ENCODE results near the gene SOX13. TPM values are rescaled to one million over a fixed set of nuclear protein-coding genes. Genes with fewer than 3 reads are reported as not detected.

SOX13 gene
- total and polyA plus RNA-seq, 2 donors = 2.2 to 3.8 TPM

- WGBS = 95% methylated on average over 3 of the region's 3 CpGs
- no peaks in the 10 kb centered on the region for H3K4me1 ChIP-seq (ENCODE audit: control insufficient read depth in 2 of 2, insufficient read depth in 2 of 2, low read length in 2 of 2)
- no peaks in the 10 kb centered on the region for H3K36me3 ChIP-seq (ENCODE audit: control insufficient read depth in 2 of 2, insufficient read depth in 2 of 2, low read length in 1 of 2)
- DNase-seq (ENCODE audit: low read depth in 6 of 9, low spot score in 9 of 9) = no peak
- no peak overlapping the region for H3K27ac ChIP-seq (ENCODE audit: low read depth in 1 of 2, low read length in 1 of 2)
- H3K27me3 ChIP-seq (ENCODE audit: control insufficient read depth in 2 of 2, insufficient read depth in 1 of 2, low read length in 1 of 2) = peaks cover 0 to 2% of the 10 kb centered on the region in 2 donors
- no peak overlapping the region for H3K4me3 ChIP-seq (ENCODE audit: low read length in 2 of 2)
- H3K9me3 ChIP-seq (ENCODE audit: control insufficient read depth in 2 of 2, insufficient read depth in 1 of 2, low read length in 1 of 2) = no peaks in the 10 kb centered on the region
Measured at GRCh38 chr1:204141131-204141530, 68.2 kb downstream of the SOX13 start.

DNA sequence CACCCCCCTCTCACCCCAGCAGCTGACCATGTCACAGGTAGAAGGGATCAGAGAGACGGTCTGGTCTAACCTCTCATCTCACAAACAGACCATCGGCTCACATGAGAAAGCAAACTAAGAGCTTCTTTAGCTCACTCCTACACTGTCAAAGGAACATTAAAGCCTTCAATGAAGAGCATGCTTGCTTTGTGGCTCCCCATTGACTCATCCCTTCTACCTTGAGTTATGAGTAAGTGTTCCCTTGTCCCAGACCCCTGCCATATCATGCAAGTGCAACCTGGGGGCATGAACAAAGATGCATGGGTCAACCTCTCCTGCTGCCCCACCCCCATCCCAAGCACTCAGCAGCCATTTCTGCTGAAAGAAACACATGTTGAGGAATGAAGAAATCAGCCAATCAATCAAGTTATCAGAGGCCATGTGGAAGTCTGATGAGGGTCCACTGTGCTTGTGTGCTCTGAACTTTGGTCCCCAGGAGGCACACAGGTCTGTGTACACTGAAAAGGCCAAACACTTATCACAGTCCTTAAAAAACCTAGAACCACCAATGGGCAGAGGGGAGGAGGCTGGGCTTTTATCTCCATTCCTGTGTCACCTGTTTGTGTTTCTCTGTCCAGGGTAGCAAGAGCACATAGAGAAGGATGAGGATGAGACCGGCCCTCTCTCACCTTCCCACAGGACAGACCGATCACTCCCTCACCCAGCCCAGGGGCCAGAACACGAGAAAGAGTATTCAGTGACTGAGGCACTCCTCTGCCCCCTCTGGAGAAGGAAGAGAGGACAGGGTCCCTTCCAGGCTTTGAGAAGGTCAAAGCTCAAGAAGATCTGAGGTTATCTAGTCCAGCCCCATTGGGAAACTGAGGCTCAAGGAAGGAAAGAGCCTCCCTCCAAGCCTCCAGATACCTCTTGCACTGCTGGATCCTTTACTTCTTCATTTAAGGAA is 69.4 kb downstream of the SOX13 start:
- H3K36me3 ChIP-seq (ENCODE audit: control insufficient read depth in 2 of 2, insufficient read depth in 2 of 2, low read length in 1 of 2) = no peaks in the 10 kb centered on the region
- WGBS = 94% methylated on average over 5 of the region's 5 CpGs
- H3K4me1 ChIP-seq (ENCODE audit: control insufficient read depth in 2 of 2, insufficient read depth in 2 of 2, low read length in 2 of 2) = no peaks in the 10 kb centered on the region
- H3K9me3 ChIP-seq (ENCODE audit: control insufficient read depth in 2 of 2, insufficient read depth in 1 of 2, low read length in 1 of 2) = no peaks in the 10 kb centered on the region
- H3K27ac ChIP-seq (ENCODE audit: low read depth in 1 of 2, low read length in 1 of 2) = no peak overlapping the region
- no peak for DNase-seq (ENCODE audit: low read depth in 6 of 9, low spot score in 9 of 9)
- no peak overlapping the region for H3K4me3 ChIP-seq (ENCODE audit: low read length in 2 of 2)
- peaks cover 0 to 2% of the 10 kb centered on the region in 2 donors for H3K27me3 ChIP-seq (ENCODE audit: control insufficient read depth in 2 of 2, insufficient read depth in 1 of 2, low read length in 1 of 2)

GRCh38 chr1:204143276-204144041 is 70.5 kb downstream of the SOX13 start:
- 91% methylated on average over 14 of the region's 14 CpGs for WGBS
- H3K36me3 ChIP-seq (ENCODE audit: control insufficient read depth in 2 of 2, insufficient read depth in 2 of 2, low read length in 1 of 2) = no peaks in the 10 kb centered on the region
- no peak overlapping the region for H3K4me3 ChIP-seq (ENCODE audit: low read length in 2 of 2)
- DNase-seq (ENCODE audit: low read depth in 6 of 9, low spot score in 9 of 9) = no peak
- H3K27ac ChIP-seq (ENCODE audit: low read depth in 1 of 2, low read length in 1 of 2) = no peak overlapping the region
- no peaks in the 10 kb centered on the region for H3K4me1 ChIP-seq (ENCODE audit: control insufficient read depth in 2 of 2, insufficient read depth in 2 of 2, low read length in 2 of 2)
- no peaks in the 10 kb centered on the region for H3K9me3 ChIP-seq (ENCODE audit: control insufficient read depth in 2 of 2, insufficient read depth in 1 of 2, low read length in 1 of 2)
- H3K27me3 ChIP-seq (ENCODE audit: control insufficient read depth in 2 of 2, insufficient read depth in 1 of 2, low read length in 1 of 2) = no peaks in the 10 kb centered on the region

DNA sequence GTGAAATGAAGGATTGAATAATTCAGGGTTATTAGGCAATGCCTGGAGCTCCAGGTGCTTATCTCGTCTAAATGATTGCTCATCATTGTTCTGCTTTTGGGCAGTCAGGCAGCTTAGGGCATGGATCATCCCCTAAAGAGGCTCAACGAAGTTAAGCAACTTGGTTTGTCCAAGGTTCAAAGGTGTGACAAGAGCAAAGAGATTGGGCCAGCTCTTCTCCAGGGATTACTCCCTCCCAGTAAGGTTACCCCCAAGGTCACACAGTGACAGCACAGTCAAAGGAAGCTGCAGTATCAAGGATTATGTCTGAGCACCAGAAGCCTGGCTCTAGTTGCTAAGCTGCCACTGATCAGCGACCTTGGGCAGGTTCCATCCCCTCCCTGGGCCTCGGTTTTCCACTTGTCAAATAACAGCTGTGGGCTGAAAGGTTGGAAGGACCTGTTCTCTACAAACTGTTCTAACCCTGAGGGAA is 72.2 kb downstream of the SOX13 start:
- no peaks in the 10 kb centered on the region for H3K36me3 ChIP-seq (ENCODE audit: control insufficient read depth in 2 of 2, insufficient read depth in 2 of 2, low read length in 1 of 2)
- DNase-seq (ENCODE audit: low read depth in 6 of 9, low spot score in 9 of 9) = no peak
- H3K4me3 ChIP-seq (ENCODE audit: low read length in 2 of 2) = no peak overlapping the region
- no peaks in the 10 kb centered on the region for H3K9me3 ChIP-seq (ENCODE audit: control insufficient read depth in 2 of 2, insufficient read depth in 1 of 2, low read length in 1 of 2)
- peaks cover 0 to 1% of the 10 kb centered on the region in 2 donors for H3K4me1 ChIP-seq (ENCODE audit: control insufficient read depth in 2 of 2, insufficient read depth in 2 of 2, low read length in 2 of 2)
- H3K27me3 ChIP-seq (ENCODE audit: control insufficient read depth in 2 of 2, insufficient read depth in 1 of 2, low read length in 1 of 2) = peaks cover 3 to 11% of the 10 kb centered on the region in 2 donors
- H3K27ac ChIP-seq (ENCODE audit: low read depth in 1 of 2, low read length in 1 of 2) = no peak overlapping the region
- 86% methylated on average over 4 of the region's 4 CpGs for WGBS

DNA sequence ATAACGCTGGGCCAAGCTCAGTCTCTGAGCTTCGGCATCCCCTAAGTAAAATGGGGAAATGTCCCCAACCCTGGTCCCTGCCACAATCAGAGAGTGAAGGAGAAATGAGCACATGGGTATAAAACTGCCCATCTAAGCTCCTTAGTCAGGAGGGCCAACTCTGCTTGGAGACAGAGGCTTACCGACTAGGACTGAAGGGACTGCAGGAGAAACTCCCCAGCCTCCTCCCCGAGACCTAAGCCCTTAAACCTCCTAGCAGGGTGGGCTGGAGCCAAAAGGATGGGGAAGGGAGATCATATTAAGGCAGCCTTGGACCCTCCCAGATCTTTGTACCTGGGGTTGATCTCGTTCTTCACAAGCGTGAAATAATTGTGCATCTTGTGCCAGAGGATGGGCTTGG is 73.4 kb downstream of the SOX13 start:
- 93% methylated on average over 6 of the region's 6 CpGs for WGBS
- H3K4me3 ChIP-seq (ENCODE audit: low read length in 2 of 2) = no peak overlapping the region
- H3K9me3 ChIP-seq (ENCODE audit: control insufficient read depth in 2 of 2, insufficient read depth in 1 of 2, low read length in 1 of 2) = no peaks in the 10 kb centered on the region
- DNase-seq (ENCODE audit: low read depth in 6 of 9, low spot score in 9 of 9) = no peak
- H3K36me3 ChIP-seq (ENCODE audit: control insufficient read depth in 2 of 2, insufficient read depth in 2 of 2, low read length in 1 of 2) = no peaks in the 10 kb centered on the region
- peaks cover 8 to 24% of the 10 kb centered on the region in 2 donors for H3K27me3 ChIP-seq (ENCODE audit: control insufficient read depth in 2 of 2, insufficient read depth in 1 of 2, low read length in 1 of 2)
- H3K4me1 ChIP-seq (ENCODE audit: control insufficient read depth in 2 of 2, insufficient read depth in 2 of 2, low read length in 2 of 2) = peaks cover 0 to 5% of the 10 kb centered on the region in 2 donors
- no peak overlapping the region for H3K27ac ChIP-seq (ENCODE audit: low read depth in 1 of 2, low read length in 1 of 2)

GRCh38 chr1:204146965-204147364 is 74.0 kb downstream of the SOX13 start:
- Histone ChIP-seq H3K9me3 (ENCODE audit: control insufficient read depth in 2 of 2, insufficient read depth in 1 of 2, low read length in 1 of 2) (no peaks in the 10 kb centered on the region), H3K27me3 (ENCODE audit: control insufficient read depth in 2 of 2, insufficient read depth in 1 of 2, low read length in 1 of 2) (peaks cover 8 to 29% of the 10 kb centered on the region in 2 donors), H3K36me3 (ENCODE audit: control insufficient read depth in 2 of 2, insufficient read depth in 2 of 2, low read length in 1 of 2) (no peaks in the 10 kb centered on the region), H3K4me1 (ENCODE audit: control insufficient read depth in 2 of 2, insufficient read depth in 2 of 2, low read length in 2 of 2) (peaks cover 0 to 6% of the 10 kb centered on the region in 2 donors), H3K27ac (ENCODE audit: low read depth in 1 of 2, low read length in 1 of 2) (no peak overlapping the region), H3K4me3 (ENCODE audit: low read length in 2 of 2) (no peak overlapping the region)
- 90% methylated on average over 7 of the region's 7 CpGs for WGBS
- DNase-seq (ENCODE audit: low read depth in 6 of 9, low spot score in 9 of 9) = no peak

DNA sequence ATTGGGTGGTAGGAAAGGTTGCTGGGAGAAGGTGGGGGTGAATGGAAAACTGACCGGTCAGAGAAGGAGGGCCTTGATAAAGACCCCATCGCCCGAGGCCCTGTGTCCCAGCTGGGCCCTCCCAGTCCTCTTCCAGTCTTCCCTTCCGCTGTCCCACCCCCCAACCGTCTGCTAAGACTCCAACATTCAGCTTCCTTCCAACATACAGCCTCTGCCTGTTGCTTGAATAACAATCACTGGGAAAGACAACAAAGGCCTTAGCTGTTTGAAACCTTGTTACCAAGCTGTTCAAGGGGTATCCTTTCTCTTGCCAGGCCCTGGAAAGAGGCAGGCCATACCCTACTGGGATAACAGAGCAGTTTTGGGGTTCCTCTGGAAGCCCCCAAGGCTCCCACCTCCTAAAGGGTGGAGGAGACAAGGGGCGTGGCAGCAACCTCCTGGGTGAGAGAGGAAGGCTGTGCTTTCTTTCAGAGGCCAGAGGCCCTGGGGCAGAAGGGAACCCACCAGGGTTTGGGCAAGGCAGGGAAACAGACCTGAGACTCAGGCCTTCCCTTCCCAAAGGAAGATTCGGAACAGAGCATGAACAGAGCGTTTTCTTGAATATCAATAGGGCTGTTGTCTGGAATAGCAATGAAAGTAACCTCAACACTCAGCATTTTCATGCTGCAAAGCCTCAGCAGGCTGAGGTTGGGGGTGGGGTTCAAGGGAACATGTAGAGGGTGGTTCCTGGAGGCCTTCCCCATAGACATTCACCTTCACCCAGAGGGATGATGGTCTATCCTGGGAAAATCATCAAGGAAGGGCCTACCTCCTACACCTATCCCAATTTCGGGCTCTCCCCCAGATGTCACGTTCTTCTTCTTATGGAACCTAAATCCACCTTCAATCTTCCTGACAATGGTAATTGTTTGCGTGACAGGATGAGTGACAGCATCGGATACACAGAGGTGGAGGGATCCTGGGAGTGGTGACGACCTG is 74.8 kb downstream of the SOX13 start:
- no peak overlapping the region for H3K27ac ChIP-seq (ENCODE audit: low read depth in 1 of 2, low read length in 1 of 2)
- H3K4me3 ChIP-seq (ENCODE audit: low read length in 2 of 2) = no peak overlapping the region
- no peaks in the 10 kb centered on the region for H3K9me3 ChIP-seq (ENCODE audit: control insufficient read depth in 2 of 2, insufficient read depth in 1 of 2, low read length in 1 of 2)
- peaks cover 11 to 36% of the 10 kb centered on the region in 2 donors for H3K27me3 ChIP-seq (ENCODE audit: control insufficient read depth in 2 of 2, insufficient read depth in 1 of 2, low read length in 1 of 2)
- 94% methylated on average over 13 of the region's 13 CpGs for WGBS
- peaks cover 2 to 11% of the 10 kb centered on the region in 2 donors for H3K4me1 ChIP-seq (ENCODE audit: control insufficient read depth in 2 of 2, insufficient read depth in 2 of 2, low read length in 2 of 2)
- no peak for DNase-seq (ENCODE audit: low read depth in 6 of 9, low spot score in 9 of 9)
- H3K36me3 ChIP-seq (ENCODE audit: control insufficient read depth in 2 of 2, insufficient read depth in 2 of 2, low read length in 1 of 2) = no peaks in the 10 kb centered on the region

GRCh38 chr1:204149107-204149506 is 76.2 kb downstream of the SOX13 start:
- Histone ChIP-seq H3K9me3 (ENCODE audit: control insufficient read depth in 2 of 2, insufficient read depth in 1 of 2, low read length in 1 of 2) (no peaks in the 10 kb centered on the region), H3K4me3 (ENCODE audit: low read length in 2 of 2) (no peak overlapping the region), H3K27me3 (ENCODE audit: control insufficient read depth in 2 of 2, insufficient read depth in 1 of 2, low read length in 1 of 2) (peaks cover 11 to 46% of the 10 kb centered on the region in 2 donors), H3K4me1 (ENCODE audit: control insufficient read depth in 2 of 2, insufficient read depth in 2 of 2, low read length in 2 of 2) (peaks cover 2 to 11% of the 10 kb centered on the region in 2 donors), H3K27ac (ENCODE audit: low read depth in 1 of 2, low read length in 1 of 2) (no peak overlapping the region), H3K36me3 (ENCODE audit: control insufficient read depth in 2 of 2, insufficient read depth in 2 of 2, low read length in 1 of 2) (no peaks in the 10 kb centered on the region)
- no peak for DNase-seq (ENCODE audit: low read depth in 6 of 9, low spot score in 9 of 9)
- 78% methylated on average over 2 of the region's 2 CpGs for WGBS

Measured in thymus (tissue), 11 donors.